ENCODE data around the gene ADAM12. TPM values are rescaled to one million over a fixed set of nuclear protein-coding genes. Genes with fewer than 3 reads are reported as not detected.

The ADAM12 gene
- total RNA-seq, 1 donor from 2014 or later: 100 TPM

- no peaks in the 10 kb centered on the region for H3K27me3 ChIP-seq (ENCODE audit: insufficient read depth, low read length)
- peaks cover 22% of the 10 kb centered on the region for H3K36me3 Mint-ChIP-seq (ENCODE audit: low read depth, unreplicated experiment)
- H3K27ac Mint-ChIP-seq (ENCODE audit: unreplicated experiment): no peak overlapping the region
- H3K36me3 ChIP-seq (ENCODE audit: insufficient read depth, low read length): peaks cover 9% of the 10 kb centered on the region
- peak overlapping the region; percentile 15 for H3K27ac ChIP-seq (ENCODE audit: low read depth, low read length)
- peaks cover 20% of the 10 kb centered on the region for H3K9me3 Mint-ChIP-seq (ENCODE audit: unreplicated experiment)
- no peaks in the 10 kb centered on the region for H3K27me3 Mint-ChIP-seq (ENCODE audit: low read depth, unreplicated experiment)
- H3K9me3 ChIP-seq (ENCODE audit: insufficient read depth, low read depth, low read length): no peaks in the 10 kb centered on the region
- H3K4me3 Mint-ChIP-seq (ENCODE audit: unreplicated experiment): no peak overlapping the region
- H3K79me2 ChIP-seq (ENCODE audit: insufficient read depth, low read length): peaks cover 100% of the 10 kb centered on the region
- H3K4me3 ChIP-seq (ENCODE audit: insufficient read depth, low read depth, low read length): no peak overlapping the region
- no peak overlapping the region for H3K9ac ChIP-seq (ENCODE audit: low read length)
- no peak for FAIRE-seq
- no peak overlapping the region for H3K4me2 ChIP-seq (ENCODE audit: low read length)
- no peak for DNase-seq (ENCODE audit: low read depth)
- H3K4me1 Mint-ChIP-seq (ENCODE audit: low read depth, unreplicated experiment): peaks cover 33% of the 10 kb centered on the region
- no peak for TF ChIP-seq EZH2 (IDR thresholded peaks at IDR 0.05; ENCODE audit: insufficient read depth, low read length)
- TF ChIP-seq, protein P1, sequence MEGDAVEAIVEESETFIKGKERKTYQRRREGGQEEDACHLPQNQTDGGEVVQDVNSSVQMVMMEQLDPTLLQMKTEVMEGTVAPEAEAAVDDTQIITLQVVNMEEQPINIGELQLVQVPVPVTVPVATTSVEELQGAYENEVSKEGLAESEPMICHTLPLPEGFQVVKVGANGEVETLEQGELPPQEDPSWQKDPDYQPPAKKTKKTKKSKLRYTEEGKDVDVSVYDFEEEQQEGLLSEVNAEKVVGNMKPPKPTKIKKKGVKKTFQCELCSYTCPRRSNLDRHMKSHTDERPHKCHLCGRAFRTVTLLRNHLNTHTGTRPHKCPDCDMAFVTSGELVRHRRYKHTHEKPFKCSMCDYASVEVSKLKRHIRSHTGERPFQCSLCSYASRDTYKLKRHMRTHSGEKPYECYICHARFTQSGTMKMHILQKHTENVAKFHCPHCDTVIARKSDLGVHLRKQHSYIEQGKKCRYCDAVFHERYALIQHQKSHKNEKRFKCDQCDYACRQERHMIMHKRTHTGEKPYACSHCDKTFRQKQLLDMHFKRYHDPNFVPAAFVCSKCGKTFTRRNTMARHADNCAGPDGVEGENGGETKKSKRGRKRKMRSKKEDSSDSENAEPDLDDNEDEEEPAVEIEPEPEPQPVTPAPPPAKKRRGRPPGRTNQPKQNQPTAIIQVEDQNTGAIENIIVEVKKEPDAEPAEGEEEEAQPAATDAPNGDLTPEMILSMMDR (IDR thresholded peaks at IDR 0.05; ENCODE audit: insufficient read depth, low read depth, low read length): no peak
- no peak overlapping the region for H2AFZ ChIP-seq (ENCODE audit: low read depth, low read length)
- H3K4me1 ChIP-seq (ENCODE audit: insufficient read depth, low read length): peaks cover 16% of the 10 kb centered on the region
- H4K20me1 ChIP-seq (ENCODE audit: insufficient read depth, low read length): peaks cover 41% of the 10 kb centered on the region
Measured at GRCh38 chr10:126375926-126376554, 12.2 kb downstream of the ADAM12 start.

DNA sequence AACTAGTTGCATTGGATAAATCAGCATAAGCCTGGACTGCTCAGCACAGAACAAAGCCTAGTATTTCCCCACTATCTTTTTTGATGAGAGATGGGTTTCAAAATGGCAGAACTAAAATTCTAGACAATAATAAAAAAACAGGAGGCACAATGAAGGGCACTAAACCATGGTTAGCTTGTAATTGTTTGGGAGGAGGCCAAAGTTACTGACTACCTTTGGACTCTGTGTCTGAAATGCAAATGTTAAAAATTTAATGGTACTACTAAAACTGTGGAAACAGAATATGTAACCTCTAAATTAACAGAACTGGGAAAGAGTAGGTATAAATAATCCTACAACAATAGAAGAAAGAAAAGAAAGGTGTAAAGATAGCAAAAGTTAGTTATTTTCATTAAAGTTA is 13.0 kb downstream of the ADAM12 start:
- Mint-ChIP-seq H3K36me3 (ENCODE audit: low read depth, unreplicated experiment) (peaks cover 25% of the 10 kb centered on the region), H3K9me3 (ENCODE audit: unreplicated experiment) (peaks cover 20% of the 10 kb centered on the region)
- no peak overlapping the region for H3K27ac ChIP-seq (ENCODE audit: low read depth, low read length)

More for the DNA sequence above, 13.0 kb downstream of the ADAM12 start:
- no peak overlapping the region for H3K4me3 ChIP-seq (ENCODE audit: insufficient read depth, low read depth, low read length)
- no peak overlapping the region for H2AFZ ChIP-seq (ENCODE audit: low read depth, low read length)
- no peaks in the 10 kb centered on the region for H3K27me3 ChIP-seq (ENCODE audit: insufficient read depth, low read length)
- H3K4me2 ChIP-seq (ENCODE audit: low read length): no peak overlapping the region
- no peak for FAIRE-seq
- H3K36me3 ChIP-seq (ENCODE audit: insufficient read depth, low read length): peaks cover 13% of the 10 kb centered on the region
- H4K20me1 ChIP-seq (ENCODE audit: insufficient read depth, low read length): peaks cover 48% of the 10 kb centered on the region
- peaks cover 16% of the 10 kb centered on the region for H3K4me1 ChIP-seq (ENCODE audit: insufficient read depth, low read length)
- H3K9ac ChIP-seq (ENCODE audit: low read length): no peak overlapping the region
- Mint-ChIP-seq H3K27me3 (ENCODE audit: low read depth, unreplicated experiment) (no peaks in the 10 kb centered on the region), H3K4me3 (ENCODE audit: unreplicated experiment) (no peak overlapping the region), H3K4me1 (ENCODE audit: low read depth, unreplicated experiment) (peaks cover 26% of the 10 kb centered on the region), H3K27ac (ENCODE audit: unreplicated experiment) (no peak overlapping the region)
- no peak for TF ChIP-seq EZH2 (IDR thresholded peaks at IDR 0.05; ENCODE audit: insufficient read depth, low read length)
- TF ChIP-seq, protein P1 (IDR thresholded peaks at IDR 0.05; ENCODE audit: insufficient read depth, low read depth, low read length): no peak
- DNase-seq (ENCODE audit: low read depth): no peak
- H3K79me2 ChIP-seq (ENCODE audit: insufficient read depth, low read length): peaks cover 100% of the 10 kb centered on the region
- no peaks in the 10 kb centered on the region for H3K9me3 ChIP-seq (ENCODE audit: insufficient read depth, low read depth, low read length)

All from astrocyte (in vitro differentiated cells and primary cell).